Neural cell (in vitro differentiated cells): Measurements from ENCODE around the gene AKR1C1.
"Not testable (repeated sequence)": the region's sequence is repeated elsewhere in the genome, so short reads cannot be mapped to it uniquely, and the experiment has no call there.

Experiments
- CTCF ChIP-seq: fragments of 450-650 bp; IDR thresholded peaks from 2 replicates; pipeline ENCODE4 v1.5.1; 2014; ENCODE audit warnings: antibody characterized with exemption, mild to moderate bottlenecking, moderate library complexity; ENCODE audit not compliant: poor library complexity, severe bottlenecking
- EP300 ChIP-seq: fragments of 450-650 bp; conservative IDR thresholded peaks from 2 replicates; pipeline ENCODE4 v1.6.1; 2014; ENCODE audit warnings: antibody characterized with exemption, mild to moderate bottlenecking, moderate library complexity; ENCODE audit not compliant: poor library complexity, severe bottlenecking
- EZH2 ChIP-seq: fragments of 200-600, 300-800 bp; shearing (Covaris generic), sonication (generic); IDR thresholded peaks from 2 replicates; pipeline ENCODE4 v1.6.1; 2014; ENCODE audit warnings: antibody characterized with exemption, low read length, borderline replicate concordance, mild to moderate bottlenecking; ENCODE audit not compliant: insufficient read depth, poor library complexity, severe bottlenecking
- POLR2AphosphoS5 ChIP-seq: IDR thresholded peaks from 2 replicates; pipeline ENCODE4 v1.6.1; 2012
- REST ChIP-seq: IDR thresholded peaks from 2 replicates; pipeline ENCODE4 v1.6.1; 2012; ENCODE audit warnings: borderline replicate concordance
- TAF1 ChIP-seq: IDR thresholded peaks from 2 replicates; pipeline ENCODE4 v1.6.1; 2012; ENCODE audit warnings: low read depth

- TF ChIP-seq REST, CTCF, POLR2AphosphoS5, EZH2, TAF1, EP300: not testable (repeated sequence)
Observed at GRCh38 chr10:4943416-4943815, 19.8 kb upstream of the AKR1C1 start.
